ENCODE data around the gene LILRA2. TPM values are rescaled to one million over a fixed set of nuclear protein-coding genes. Genes with fewer than 3 reads are reported as not detected.
"Not testable (repeated sequence)": the region's sequence is repeated elsewhere in the genome, so short reads cannot be mapped to it uniquely, and the experiment has no call there.

The LILRA2 gene
- total and polyA plus RNA-seq, 9 donors, result 0.51 to 1.6 (median 0.90) TPM

- 83% methylated on average over 9 of the region's 14 CpGs for WGBS (ENCODE audit: insufficient coverage)
- Histone ChIP-seq H3K4me3 (ENCODE audit: low read length) (no peak overlapping the region), H3K4me1 (ENCODE audit: control insufficient read depth, insufficient read depth, low read length) (no peaks in the 10 kb centered on the region), H3K27ac (ENCODE audit: low read length) (no peak overlapping the region), H3K9me3 (replicated peaks; ENCODE audit: control insufficient read depth, low read depth, low read length) (no peaks in the 10 kb centered on the region), H3K36me3 (ENCODE audit: control insufficient read depth, insufficient read depth, low read length) (no peaks in the 10 kb centered on the region), H3K27me3 (ENCODE audit: control insufficient read depth, insufficient read depth, low read length) (no peaks in the 10 kb centered on the region)
- no peak for DNase-seq
Measured at GRCh38 chr19:54561840-54562239, 11.8 kb upstream of the LILRA2 start.

- H3K36me3 ChIP-seq (ENCODE audit: control insufficient read depth, insufficient read depth, low read length); DNase-seq; H3K4me1 ChIP-seq (ENCODE audit: control insufficient read depth, insufficient read depth, low read length); H3K9me3 ChIP-seq (replicated peaks; ENCODE audit: control insufficient read depth, low read depth, low read length); H3K27ac ChIP-seq (ENCODE audit: low read length); H3K27me3 ChIP-seq (ENCODE audit: control insufficient read depth, insufficient read depth, low read length); H3K4me3 ChIP-seq (ENCODE audit: low read length): not testable (repeated sequence)
- WGBS (ENCODE audit: insufficient coverage), result 89% methylated on average over 1 of the region's 6 CpGs
Measured at GRCh38 chr19:54563206-54563605, 10.4 kb upstream of the LILRA2 start.

- H3K27me3 ChIP-seq (ENCODE audit: control insufficient read depth, insufficient read depth, low read length), result no peaks in the 10 kb centered on the region
- no peak overlapping the region for H3K27ac ChIP-seq (ENCODE audit: low read length)
- DNase-seq, result no peak
- WGBS (ENCODE audit: insufficient coverage), result 75% methylated on average over 2 of the region's 3 CpGs
- H3K4me1 ChIP-seq (ENCODE audit: control insufficient read depth, insufficient read depth, low read length), result no peaks in the 10 kb centered on the region
- no peaks in the 10 kb centered on the region for H3K36me3 ChIP-seq (ENCODE audit: control insufficient read depth, insufficient read depth, low read length)
- peaks cover 2% of the 10 kb centered on the region for H3K9me3 ChIP-seq (replicated peaks; ENCODE audit: control insufficient read depth, low read depth, low read length)
- no peak overlapping the region for H3K4me3 ChIP-seq (ENCODE audit: low read length)
Measured at GRCh38 chr19:54570316-54570715, 3.3 kb upstream of the LILRA2 start.

GRCh38 chr19:54571715-54572615 is 1.6 kb upstream of the LILRA2 start:
- not testable (repeated sequence) for H3K4me3 ChIP-seq (ENCODE audit: low read length); H3K27ac ChIP-seq (ENCODE audit: low read length); H3K36me3 ChIP-seq (ENCODE audit: control insufficient read depth, insufficient read depth, low read length); H3K27me3 ChIP-seq (ENCODE audit: control insufficient read depth, insufficient read depth, low read length); H3K4me1 ChIP-seq (ENCODE audit: control insufficient read depth, insufficient read depth, low read length)
- peak; percentile 10 for DNase-seq
- H3K9me3 ChIP-seq (replicated peaks; ENCODE audit: control insufficient read depth, low read depth, low read length), result peaks cover 10% of the 10 kb centered on the region
- WGBS (ENCODE audit: insufficient coverage), result 70% methylated on average over 8 of the region's 17 CpGs

GRCh38 chr19:54572696-54573311 is 786 bp upstream of the LILRA2 start:
- Histone ChIP-seq H3K4me3 (ENCODE audit: low read length) (no peak overlapping the region), H3K9me3 (replicated peaks; ENCODE audit: control insufficient read depth, low read depth, low read length) (peaks cover 11% of the 10 kb centered on the region), H3K36me3 (ENCODE audit: control insufficient read depth, insufficient read depth, low read length) (no peaks in the 10 kb centered on the region), H3K4me1 (ENCODE audit: control insufficient read depth, insufficient read depth, low read length) (no peaks in the 10 kb centered on the region), H3K27me3 (ENCODE audit: control insufficient read depth, insufficient read depth, low read length) (no peaks in the 10 kb centered on the region), H3K27ac (ENCODE audit: low read length) (no peak overlapping the region)
- WGBS (ENCODE audit: insufficient coverage), result no CpG with 5 or more reads among the region's 9 CpGs
- DNase-seq, result peak; percentile 60

GRCh38 chr19:54574051-54574450 is 461 bp downstream of the LILRA2 start:
- WGBS (ENCODE audit: insufficient coverage), result no CpG with 5 or more reads among the region's 4 CpGs
- Histone ChIP-seq H3K27me3 (ENCODE audit: control insufficient read depth, insufficient read depth, low read length) (no peaks in the 10 kb centered on the region), H3K4me1 (ENCODE audit: control insufficient read depth, insufficient read depth, low read length) (no peaks in the 10 kb centered on the region), H3K4me3 (ENCODE audit: low read length) (no peak overlapping the region), H3K36me3 (ENCODE audit: control insufficient read depth, insufficient read depth, low read length) (no peaks in the 10 kb centered on the region), H3K27ac (ENCODE audit: low read length) (no peak overlapping the region), H3K9me3 (replicated peaks; ENCODE audit: control insufficient read depth, low read depth, low read length) (peaks cover 11% of the 10 kb centered on the region)
- no peak for DNase-seq

GRCh38 chr19:54574527-54575056 is 1.0 kb downstream of the LILRA2 start:
- Histone ChIP-seq H3K27ac (ENCODE audit: low read length) (no peak overlapping the region), H3K4me3 (ENCODE audit: low read length) (no peak overlapping the region)
- WGBS (ENCODE audit: insufficient coverage), result 88% methylated on average over 7 of the region's 12 CpGs

GRCh38 chr19:54575205-54575604 is 1.6 kb downstream of the LILRA2 start:
- not testable (repeated sequence) for H3K27ac ChIP-seq (ENCODE audit: low read length); H3K36me3 ChIP-seq (ENCODE audit: control insufficient read depth, insufficient read depth, low read length); DNase-seq; H3K4me1 ChIP-seq (ENCODE audit: control insufficient read depth, insufficient read depth, low read length); H3K4me3 ChIP-seq (ENCODE audit: low read length); H3K27me3 ChIP-seq (ENCODE audit: control insufficient read depth, insufficient read depth, low read length)
- whole genome bisulfite sequencing (ENCODE audit: insufficient coverage), result 79% methylated on average over 5 of the region's 9 CpGs
- peaks cover 11% of the 10 kb centered on the region for H3K9me3 ChIP-seq (replicated peaks; ENCODE audit: control insufficient read depth, low read depth, low read length)

More at GRCh38 chr19:54574527-54575056, 1.0 kb downstream of the LILRA2 start:
- H3K4me1 ChIP-seq (ENCODE audit: control insufficient read depth, insufficient read depth, low read length), result no peaks in the 10 kb centered on the region
- H3K27me3 ChIP-seq (ENCODE audit: control insufficient read depth, insufficient read depth, low read length), result no peaks in the 10 kb centered on the region
- H3K36me3 ChIP-seq (ENCODE audit: control insufficient read depth, insufficient read depth, low read length), result no peaks in the 10 kb centered on the region
- peaks cover 11% of the 10 kb centered on the region for H3K9me3 ChIP-seq (replicated peaks; ENCODE audit: control insufficient read depth, low read depth, low read length)
- no peak for DNase-seq

- Histone ChIP-seq H3K27me3 (ENCODE audit: control insufficient read depth, insufficient read depth, low read length) (no peaks in the 10 kb centered on the region), H3K4me1 (ENCODE audit: control insufficient read depth, insufficient read depth, low read length) (no peaks in the 10 kb centered on the region), H3K9me3 (replicated peaks; ENCODE audit: control insufficient read depth, low read depth, low read length) (peaks cover 11% of the 10 kb centered on the region), H3K27ac (ENCODE audit: low read length) (no peak overlapping the region), H3K36me3 (ENCODE audit: control insufficient read depth, insufficient read depth, low read length) (no peaks in the 10 kb centered on the region), H3K4me3 (ENCODE audit: low read length) (no peak overlapping the region)
- WGBS (ENCODE audit: insufficient coverage), result 60% methylated on average over 1 of the region's 6 CpGs
- DNase-seq, result no peak
Measured at GRCh38 chr19:54576411-54576976, 2.9 kb downstream of the LILRA2 start.

GRCh38 chr19:54577334-54577733 is 3.7 kb downstream of the LILRA2 start:
- DNase-seq, result no peak
- Histone ChIP-seq H3K9me3 (replicated peaks; ENCODE audit: control insufficient read depth, low read depth, low read length) (peaks cover 11% of the 10 kb centered on the region), H3K4me1 (ENCODE audit: control insufficient read depth, insufficient read depth, low read length) (no peaks in the 10 kb centered on the region), H3K36me3 (ENCODE audit: control insufficient read depth, insufficient read depth, low read length) (no peaks in the 10 kb centered on the region), H3K27ac (ENCODE audit: low read length) (no peak overlapping the region), H3K27me3 (ENCODE audit: control insufficient read depth, insufficient read depth, low read length) (no peaks in the 10 kb centered on the region), H3K4me3 (ENCODE audit: low read length) (no peak overlapping the region)
- 82% methylated on average over 3 of the region's 3 CpGs for WGBS (ENCODE audit: insufficient coverage)

Data from muscle of leg (tissue), 11 donors.